Activated CD4-positive, alpha-beta T cell treated with anti-CD3 and anti-CD28 coated beads for 48 hours (primary cell): ENCODE measurements around the gene ABRACL.
A peak's percentile ranks its signal among the peaks of the same experiment; 100 is the strongest.
"Not testable (repeated sequence)": the region's sequence is repeated elsewhere in the genome, so short reads cannot be mapped to it uniquely, and the experiment has no call there.

Experiments
- DNase-seq: peaks from one replicate; pipeline ENCODE4 v3.0.0-alpha.2; 2020

The ABRACL gene

GRCh38 chr6:139028658-139029469 is at the start of gene ABRACL:
Gene ABRACL (plus strand): TSS chr6:139028745. CDS start chr6:139034161, 5,416 bp downstream.
- peak; percentile 92 for DNase-seq

GRCh38 chr6:138979365-138979764 is 49.2 kb upstream of the ABRACL start:
- no peak for DNase-seq

- no peak for DNase-seq
Observed at GRCh38 chr6:138979813-138980668, 48.5 kb upstream of the ABRACL start.

GRCh38 chr6:138981416-138981815 is 47.1 kb upstream of the ABRACL start:
- no peak for DNase-seq

GRCh38 chr6:138986578-138986977 is 42.0 kb upstream of the ABRACL start:
- no peak for DNase-seq

- DNase-seq = no peak
Observed at GRCh38 chr6:138987080-138987642, 41.4 kb upstream of the ABRACL start.

- DNase-seq = peak; percentile 94
Observed at GRCh38 chr6:138987643-138988468, 40.7 kb upstream of the ABRACL start, which contains the start of gene REPS1. Gene REPS1 (minus strand): TSS chr6:138988253. CDS start chr6:138987682, 571 bp downstream.

- no peak for DNase-seq
Observed at GRCh38 chr6:138988469-138988834, 40.1 kb upstream of the ABRACL start.

- no peak for DNase-seq
Observed at GRCh38 chr6:138989098-138989983, 39.2 kb upstream of the ABRACL start.

GRCh38 chr6:138991206-138991605 is 37.3 kb upstream of the ABRACL start:
- DNase-seq = no peak

GRCh38 chr6:138992965-138993364 is 35.6 kb upstream of the ABRACL start:
- DNase-seq = not testable (repeated sequence)

- DNase-seq = not testable (repeated sequence)
Observed at GRCh38 chr6:138993410-138993809, 35.1 kb upstream of the ABRACL start.

- DNase-seq = no peak
Observed at GRCh38 chr6:138996524-138996923, 32.0 kb upstream of the ABRACL start.

GRCh38 chr6:138997136-138997535 is 31.4 kb upstream of the ABRACL start:
- no peak for DNase-seq

- DNase-seq = no peak
Observed at GRCh38 chr6:138999949-139000725, 28.4 kb upstream of the ABRACL start.

- no peak for DNase-seq
Observed at GRCh38 chr6:139003751-139004150, 24.8 kb upstream of the ABRACL start.

GRCh38 chr6:139006477-139006876 is 22.1 kb upstream of the ABRACL start:
- no peak for DNase-seq

GRCh38 chr6:139007428-139007827 is 21.1 kb upstream of the ABRACL start:
- DNase-seq = no peak

GRCh38 chr6:139008117-139008516 is 20.4 kb upstream of the ABRACL start:
- no peak for DNase-seq

GRCh38 chr6:139010674-139011073 is 17.9 kb upstream of the ABRACL start:
- DNase-seq = no peak

- no peak for DNase-seq
Observed at GRCh38 chr6:139011980-139012379, 16.6 kb upstream of the ABRACL start.
